ENCODE results near the gene SLC25A46.

SLC25A46 gene

DNA sequence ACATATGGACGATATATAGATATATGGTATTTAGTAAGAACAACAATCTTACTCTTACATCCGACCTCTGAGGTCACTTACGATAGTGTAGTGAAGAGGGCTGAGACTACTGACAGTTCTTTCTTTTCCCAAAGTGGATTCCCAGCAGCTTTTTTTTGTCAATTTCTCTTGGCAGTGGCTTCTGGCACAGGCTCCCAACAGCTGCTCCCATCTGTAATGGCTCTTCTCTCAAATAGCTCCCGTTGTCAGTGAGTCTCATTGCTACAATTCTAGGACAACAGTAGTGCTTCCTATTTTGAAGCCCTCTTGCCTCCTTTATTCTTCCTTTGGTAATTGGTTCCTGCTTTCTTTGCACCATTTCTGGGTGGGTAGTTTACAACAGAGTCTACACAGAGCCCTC lies 68.4 kb downstream of the SLC25A46 start:
- no peaks in the 10 kb centered on the region for H3K9me3 ChIP-seq (ENCODE audit: control insufficient read depth, low read depth, low read length)
- no peak overlapping the region for H3K9ac ChIP-seq (ENCODE audit: low read length)
- no peaks in the 10 kb centered on the region for H3K4me1 ChIP-seq (ENCODE audit: control insufficient read depth, low read depth, low read length)
- H3K36me3 ChIP-seq (ENCODE audit: control insufficient read depth, low read depth, low read length), result no peaks in the 10 kb centered on the region
- no peak overlapping the region for H3K4me3 ChIP-seq (ENCODE audit: low read length)
- no peak overlapping the region for H3K27ac ChIP-seq (ENCODE audit: low read length)
- H3K27me3 ChIP-seq (ENCODE audit: control insufficient read depth, insufficient read depth, low read length), result no peaks in the 10 kb centered on the region

- H3K36me3 ChIP-seq (ENCODE audit: control insufficient read depth, low read depth, low read length), result no peaks in the 10 kb centered on the region
- H3K27me3 ChIP-seq (ENCODE audit: control insufficient read depth, insufficient read depth, low read length), result no peaks in the 10 kb centered on the region
- no peak overlapping the region for H3K4me3 ChIP-seq (ENCODE audit: low read length)
- no peaks in the 10 kb centered on the region for H3K4me1 ChIP-seq (ENCODE audit: control insufficient read depth, low read depth, low read length)
- no peak overlapping the region for H3K9ac ChIP-seq (ENCODE audit: low read length)
- H3K9me3 ChIP-seq (ENCODE audit: control insufficient read depth, low read depth, low read length), result no peaks in the 10 kb centered on the region
- no peak overlapping the region for H3K27ac ChIP-seq (ENCODE audit: low read length)
These were observed 70.2 kb downstream of the SLC25A46 start for GRCh38 chr5:110809006-110809405.
